ENCODE measurements around the gene DOCK1.
A peak's percentile ranks its signal among the peaks of the same experiment; 100 is the strongest.

DOCK1 gene

DNA sequence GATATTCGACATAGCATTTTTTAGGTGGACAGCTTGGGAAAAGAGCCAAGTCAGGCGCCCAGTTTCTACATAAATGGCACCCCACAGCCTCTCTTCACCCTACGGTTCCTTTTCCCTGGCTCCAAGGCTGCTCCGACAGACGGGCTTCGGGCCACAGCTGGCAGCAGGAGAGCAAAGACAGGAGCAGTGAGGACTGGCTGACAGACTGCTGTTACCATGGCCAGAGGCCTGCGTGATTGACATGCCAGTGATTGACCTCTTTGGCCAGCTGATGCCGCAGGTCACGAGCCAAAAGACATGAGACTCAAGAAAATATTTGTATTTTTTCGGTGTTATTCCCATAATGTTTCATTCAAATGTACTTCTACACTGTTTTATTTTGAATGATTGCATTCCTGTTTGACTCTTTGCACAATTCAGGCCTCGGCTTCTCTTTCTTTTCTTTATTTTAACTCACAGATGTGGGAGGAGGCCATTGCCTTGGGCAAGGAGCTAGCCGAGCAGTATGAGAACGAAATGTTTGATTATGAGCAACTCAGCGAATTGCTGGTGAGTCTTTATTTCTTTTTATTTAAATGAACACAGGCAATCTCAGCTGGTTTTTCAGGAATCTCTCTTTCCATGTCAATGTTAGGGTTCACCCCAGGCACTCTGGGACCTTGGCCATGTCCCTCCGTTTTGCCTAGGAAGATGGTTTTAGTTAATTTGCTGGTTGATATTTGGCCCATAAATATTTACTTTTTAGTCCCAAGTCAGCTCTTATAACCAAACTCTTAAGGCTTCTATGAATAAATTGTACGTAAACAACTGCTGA is 497.6 kb downstream of the DOCK1 start:
- no peak for FAIRE-seq
- no peak for DNase-seq (ENCODE audit: insufficient read length, low spot score)
- no peak for TF ChIP-seq POLR2A (IDR thresholded peaks at IDR 0.05; ENCODE audit: low read depth, low read length)

DNA sequence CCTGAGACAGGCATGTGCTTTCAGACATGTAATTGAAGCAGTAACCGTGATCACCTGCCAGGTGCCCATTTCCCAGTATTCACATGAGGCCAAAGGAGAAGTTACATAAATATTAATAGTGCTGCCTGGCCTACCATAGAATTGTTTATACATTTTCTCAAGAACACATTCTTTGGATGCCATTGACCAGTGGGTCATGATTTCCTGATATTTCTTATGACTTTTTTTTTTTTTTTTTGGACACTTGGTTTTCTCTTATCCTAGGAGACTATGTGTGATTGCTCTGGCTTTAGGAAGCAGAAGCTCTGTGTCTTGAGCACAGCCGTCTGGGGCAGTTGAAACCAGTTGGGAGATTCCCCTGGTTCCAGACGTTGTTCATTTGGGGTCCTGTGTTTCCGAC is 500.0 kb downstream of the DOCK1 start:
- DNase-seq (ENCODE audit: insufficient read length, low spot score) (peak; percentile 6), FAIRE-seq (no peak)
- no peak for TF ChIP-seq POLR2A (IDR thresholded peaks at IDR 0.05; ENCODE audit: low read depth, low read length)

DNA sequence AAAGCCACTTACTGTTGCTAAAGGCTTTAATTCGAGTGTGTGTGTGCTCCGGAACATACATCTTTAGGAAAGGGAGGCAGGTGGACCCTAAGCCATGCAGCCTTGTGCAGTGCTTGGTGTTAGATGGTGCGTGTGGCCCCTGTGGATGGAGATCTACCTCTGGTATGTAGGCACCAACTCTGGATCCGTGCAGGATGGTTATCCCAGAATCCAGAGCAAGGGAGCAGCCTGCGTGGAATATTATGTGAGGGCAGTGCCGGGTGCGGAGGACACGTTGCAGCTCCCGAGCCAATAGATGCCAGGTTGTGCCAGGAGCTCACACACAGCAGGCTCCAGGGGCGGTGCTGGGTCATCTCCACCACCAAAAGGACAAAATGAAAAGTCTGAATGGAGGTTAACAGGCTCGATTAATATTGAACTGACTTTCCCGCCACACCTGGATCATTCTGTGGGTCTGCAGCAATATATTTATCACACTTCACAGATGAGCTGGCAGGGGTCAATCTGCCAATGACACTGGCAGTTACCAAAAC is 500.9 kb downstream of the DOCK1 start:
- no peak for FAIRE-seq
- DNase-seq (ENCODE audit: insufficient read length, low spot score): no peak
- TF ChIP-seq POLR2A (IDR thresholded peaks at IDR 0.05; ENCODE audit: low read depth, low read length): no peak

DNA sequence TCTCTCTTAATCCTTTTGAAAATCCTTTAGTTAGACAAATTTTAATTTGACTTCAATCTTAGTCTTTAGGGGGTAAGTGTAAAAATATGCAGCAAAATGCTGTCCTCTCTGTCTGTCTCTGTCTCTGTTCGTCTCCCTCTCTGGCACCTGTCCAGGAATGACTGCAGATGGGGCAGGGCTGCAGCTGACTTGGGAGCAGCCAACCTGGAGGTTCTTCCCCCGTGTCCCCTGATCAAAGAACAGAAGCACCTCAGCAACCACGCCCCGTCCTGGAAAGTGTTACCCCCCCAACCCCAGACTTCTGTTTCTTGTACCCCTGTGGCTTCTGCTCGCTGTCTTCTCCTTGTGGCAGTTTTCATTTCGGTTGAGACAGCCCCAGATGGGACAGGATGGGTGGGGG is 502.3 kb downstream of the DOCK1 start:
- no peak for TF ChIP-seq POLR2A (IDR thresholded peaks at IDR 0.05; ENCODE audit: low read depth, low read length)
- DNase-seq (ENCODE audit: insufficient read length, low spot score) (no peak), FAIRE-seq (no peak)

DNA sequence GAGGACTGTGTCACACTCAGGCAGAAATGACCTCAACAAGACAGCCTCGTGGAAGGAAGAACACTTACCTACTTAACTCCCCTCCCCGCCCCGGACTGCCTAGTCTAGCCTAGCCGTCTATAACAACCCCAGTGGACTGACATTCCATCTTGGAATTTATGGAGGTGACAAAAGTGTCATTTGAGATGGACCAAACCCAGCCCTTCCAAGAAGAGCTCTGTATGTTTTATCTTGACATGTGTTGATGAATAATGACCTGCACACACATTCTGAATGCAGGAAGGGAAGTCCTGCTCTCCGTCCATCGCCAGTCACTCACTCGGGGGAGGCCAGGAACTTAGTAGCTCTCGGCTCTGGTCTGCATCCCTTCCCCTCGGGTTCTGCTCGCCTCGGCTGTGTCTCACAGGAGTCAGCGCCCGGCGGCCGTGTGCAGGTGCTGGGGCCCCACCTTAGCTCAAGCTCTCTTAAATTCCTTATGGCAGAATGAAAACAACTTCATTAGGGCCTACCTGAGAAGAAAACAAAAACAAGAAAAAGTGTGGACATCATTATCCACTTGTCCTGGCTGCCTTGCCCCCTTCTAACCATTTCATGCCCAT is 503.0 kb downstream of the DOCK1 start:
- DNase-seq (ENCODE audit: insufficient read length, low spot score) (no peak), FAIRE-seq (no peak)
- TF ChIP-seq POLR2A (IDR thresholded peaks at IDR 0.05; ENCODE audit: low read depth, low read length): no peak

DNA sequence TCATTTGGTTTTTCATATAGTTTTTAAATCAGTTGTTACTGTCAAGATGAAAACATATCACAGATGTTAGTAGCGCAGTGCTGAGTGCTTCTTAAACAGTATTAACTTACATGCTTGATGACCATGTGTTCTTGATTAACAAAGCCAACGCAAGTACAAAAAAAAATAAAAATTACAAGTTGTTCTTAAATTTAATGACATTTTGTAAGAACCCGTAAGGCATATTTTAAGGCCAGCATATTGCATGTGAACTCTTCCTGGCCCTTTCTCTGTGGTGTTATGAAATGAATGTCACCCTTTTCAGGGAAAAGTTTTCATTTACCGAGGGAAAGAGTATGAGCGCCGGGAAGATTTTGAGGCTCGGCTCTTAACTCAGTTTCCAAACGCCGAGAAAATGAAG is 503.5 kb downstream of the DOCK1 start:
- DNase-seq (ENCODE audit: insufficient read length, low spot score) (no peak), FAIRE-seq (no peak)
- TF ChIP-seq POLR2A (IDR thresholded peaks at IDR 0.05; ENCODE audit: low read depth, low read length): no peak

DNA sequence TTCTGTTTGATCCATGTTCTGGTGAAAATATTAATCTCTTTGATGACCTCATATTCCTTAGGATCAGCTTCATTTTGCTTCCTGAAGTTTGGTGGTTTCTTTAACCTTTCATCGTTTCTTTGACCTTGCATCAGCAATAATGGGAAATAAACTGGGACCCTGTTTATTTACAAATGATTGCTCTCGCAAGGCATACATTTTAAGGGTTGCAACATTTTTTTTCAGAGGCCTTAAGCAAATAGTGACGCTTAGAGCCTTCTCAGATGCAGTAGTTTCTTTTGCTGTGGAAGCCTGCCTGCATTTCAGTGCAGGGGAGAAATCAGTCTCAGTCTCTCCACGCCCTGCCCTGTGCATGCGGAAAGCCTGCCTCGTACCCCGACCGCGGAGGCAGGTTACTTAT is 504.8 kb downstream of the DOCK1 start:
- DNase-seq (ENCODE audit: insufficient read length, low spot score): no peak
- no peak for TF ChIP-seq POLR2A (IDR thresholded peaks at IDR 0.05; ENCODE audit: low read depth, low read length)
- FAIRE-seq: no peak

DNA sequence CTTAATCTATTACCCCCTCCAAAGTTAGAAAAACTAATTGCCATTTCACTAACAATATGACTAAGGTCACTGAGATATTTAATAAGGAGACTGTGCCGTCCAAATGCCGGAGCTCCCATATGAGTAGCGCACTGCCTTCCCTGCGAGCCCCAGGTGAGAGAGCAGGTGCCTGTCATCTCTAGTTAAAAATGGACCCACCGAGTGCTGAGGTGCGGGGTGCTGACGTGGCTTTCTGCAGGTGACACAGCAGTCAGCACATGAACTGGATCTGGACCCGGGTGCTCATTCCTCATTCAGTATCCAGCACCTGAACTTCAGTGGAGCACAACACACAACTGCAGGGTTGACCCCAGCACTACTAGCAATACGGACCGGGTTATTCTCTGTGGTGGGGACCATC is 505.8 kb downstream of the DOCK1 start:
- TF ChIP-seq POLR2A (IDR thresholded peaks at IDR 0.05; ENCODE audit: low read depth, low read length): no peak
- no peak for DNase-seq (ENCODE audit: insufficient read length, low spot score)
- FAIRE-seq: no peak

DNA sequence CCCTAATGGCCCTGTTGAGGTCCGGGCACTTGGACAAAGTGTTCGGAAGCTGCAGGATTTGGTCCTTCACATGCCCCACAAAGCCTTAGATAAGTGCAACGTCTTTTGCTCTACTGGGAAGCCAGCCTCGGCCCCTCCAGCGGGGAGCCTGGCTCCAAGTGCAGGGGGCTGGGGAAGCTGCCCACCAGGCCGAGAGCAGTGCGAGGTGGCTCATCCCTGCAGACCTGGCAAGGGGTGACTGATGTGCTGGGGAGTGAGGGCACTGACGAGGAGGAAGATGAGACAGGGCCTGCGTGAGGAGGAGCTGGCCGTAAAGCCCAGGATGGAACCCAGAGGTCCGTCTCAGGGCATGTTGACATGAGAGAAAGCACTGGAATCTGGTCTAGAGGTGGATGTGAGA is 508.1 kb downstream of the DOCK1 start:
- FAIRE-seq: no peak
- no peak for DNase-seq (ENCODE audit: insufficient read length, low spot score)
- no peak for TF ChIP-seq POLR2A (IDR thresholded peaks at IDR 0.05; ENCODE audit: low read depth, low read length)

DNA sequence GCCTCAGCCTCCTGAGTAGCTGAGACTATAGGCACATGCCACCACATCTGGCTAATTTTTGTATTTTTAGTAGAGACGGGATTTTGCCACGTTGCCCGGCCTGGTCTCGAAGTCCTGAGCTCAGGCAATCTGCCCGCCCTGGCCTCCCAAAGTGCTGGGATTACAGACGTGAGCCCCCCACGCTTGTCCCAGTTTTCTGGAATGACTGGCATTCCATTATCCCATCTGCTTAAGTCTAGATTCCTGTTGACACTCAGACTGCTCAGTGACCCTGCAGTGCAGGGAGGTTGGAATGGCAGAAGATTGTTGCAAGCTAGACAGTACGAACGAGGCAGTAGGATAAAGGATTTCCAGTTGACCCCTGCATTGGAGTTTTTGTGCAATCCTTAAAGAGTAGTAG is 508.8 kb downstream of the DOCK1 start:
- FAIRE-seq (no peak), DNase-seq (ENCODE audit: insufficient read length, low spot score) (no peak)
- TF ChIP-seq POLR2A (IDR thresholded peaks at IDR 0.05; ENCODE audit: low read depth, low read length): no peak

DNA sequence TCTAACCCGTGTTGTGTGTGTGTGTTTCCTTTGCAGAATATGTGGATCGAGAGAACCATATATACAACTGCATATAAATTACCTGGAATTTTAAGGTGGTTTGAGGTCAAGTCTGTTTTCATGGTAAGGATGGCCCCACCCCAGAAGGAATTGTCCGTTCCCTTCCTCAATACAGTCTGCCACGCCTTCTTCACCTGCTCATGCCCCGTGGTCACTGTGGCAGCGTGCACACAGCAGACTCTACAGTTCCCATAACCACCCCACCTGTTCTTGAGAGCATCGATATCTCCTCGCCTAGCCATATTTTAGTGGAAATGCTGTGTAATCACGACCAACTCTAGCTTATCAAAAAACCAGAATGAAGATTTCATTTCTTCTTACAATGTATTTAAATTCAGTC is 509.9 kb downstream of the DOCK1 start:
- no peak for TF ChIP-seq POLR2A (IDR thresholded peaks at IDR 0.05; ENCODE audit: low read depth, low read length)
- no peak for FAIRE-seq
- no peak for DNase-seq (ENCODE audit: insufficient read length, low spot score)

DNA sequence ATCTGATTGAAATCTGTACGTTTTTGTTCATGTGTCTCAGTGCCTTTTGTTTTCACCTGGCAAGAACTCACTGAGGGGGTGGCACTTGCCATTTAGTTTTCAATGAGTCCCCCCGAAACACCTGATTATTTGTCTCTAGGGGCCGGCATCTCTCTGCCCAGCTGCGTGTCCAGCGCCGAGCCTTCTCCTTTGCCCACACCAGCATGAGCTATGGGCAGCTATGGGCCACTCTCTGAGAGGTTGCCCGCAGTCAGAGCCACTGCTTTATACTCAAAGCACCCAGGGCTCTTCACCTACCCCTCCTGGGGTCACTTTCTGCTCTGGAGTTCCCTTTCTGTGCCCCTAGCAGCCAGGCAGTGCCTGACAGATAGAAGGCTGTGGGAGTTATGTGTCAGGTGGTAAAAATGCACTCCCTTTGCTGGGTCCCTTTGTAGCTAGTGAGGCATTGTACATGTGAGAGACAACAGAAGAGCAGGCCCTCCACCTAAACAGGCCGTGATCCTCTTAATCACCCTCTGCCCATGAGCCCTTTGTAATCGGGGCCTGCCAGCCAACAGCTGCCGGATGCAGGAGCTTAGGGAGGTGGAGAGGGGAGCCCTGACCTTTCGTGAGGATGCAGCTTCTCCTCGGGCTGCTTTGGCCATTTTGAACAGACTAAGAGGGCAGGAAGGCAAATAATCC is 510.8 kb downstream of the DOCK1 start:
- DNase-seq (ENCODE audit: insufficient read length, low spot score) (no peak), FAIRE-seq (no peak)

DNA sequence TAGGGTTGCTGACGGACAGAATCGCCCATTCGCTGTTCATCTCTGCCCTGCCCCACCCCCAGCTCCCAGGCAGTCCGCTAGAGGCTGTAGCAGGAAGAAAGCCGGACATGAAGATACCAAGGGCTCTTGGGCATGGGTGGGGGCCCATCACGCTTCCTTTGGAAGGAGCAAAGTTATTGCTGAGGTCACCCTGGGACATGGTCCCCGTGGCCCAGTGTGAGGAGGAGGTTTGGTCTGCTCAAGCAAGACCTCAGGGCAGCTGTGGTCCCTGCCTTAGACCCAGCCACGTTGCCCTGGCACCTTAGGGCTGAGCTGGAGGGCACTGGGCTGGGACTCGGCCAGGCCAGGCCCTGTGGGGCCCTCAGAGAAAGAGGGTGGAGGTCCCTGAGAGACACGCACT is 511.8 kb downstream of the DOCK1 start:
- no peak for TF ChIP-seq POLR2A (IDR thresholded peaks at IDR 0.05; ENCODE audit: low read depth, low read length)
- DNase-seq (ENCODE audit: insufficient read length, low spot score): no peak
- no peak for FAIRE-seq

More for the DNA sequence above, 510.8 kb downstream of the DOCK1 start:
- TF ChIP-seq POLR2A (IDR thresholded peaks at IDR 0.05; ENCODE audit: low read depth, low read length): no peak

DNA sequence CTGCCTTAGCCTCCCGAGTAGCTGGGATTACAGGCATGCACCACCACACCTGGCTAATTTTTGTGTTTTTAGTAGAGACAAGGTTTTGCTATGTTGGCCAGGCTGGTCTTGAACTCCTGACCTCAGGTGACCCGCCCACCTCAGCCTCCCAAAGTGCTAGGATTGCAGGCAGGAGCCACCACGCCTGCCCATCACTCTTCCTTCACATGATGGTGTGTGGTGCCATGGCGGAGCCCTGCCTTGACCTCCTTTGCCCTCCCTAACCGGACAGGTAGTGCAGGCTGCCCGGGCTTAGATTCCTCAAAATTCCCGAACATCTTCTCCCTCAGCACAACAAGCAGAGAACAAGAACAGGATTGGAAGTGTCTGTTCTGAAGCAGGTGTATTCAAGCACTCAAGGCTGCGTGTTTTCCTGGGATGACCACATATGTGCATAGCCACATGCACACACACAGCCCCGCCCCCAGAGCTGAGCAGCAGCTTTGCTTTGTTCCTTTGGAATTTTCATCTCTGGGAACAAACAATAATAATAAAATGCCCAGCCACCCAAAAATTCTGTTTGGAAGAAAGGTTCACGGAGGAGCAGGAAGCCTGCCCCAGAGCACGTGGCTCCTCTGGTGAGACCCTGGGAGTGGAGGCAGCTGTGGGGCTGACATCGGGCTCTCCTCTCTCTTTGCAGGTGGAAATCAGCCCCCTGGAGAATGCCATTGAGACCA is 512.6 kb downstream of the DOCK1 start:
- TF ChIP-seq POLR2A (IDR thresholded peaks at IDR 0.05; ENCODE audit: low read depth, low read length): no peak
- FAIRE-seq (no peak), DNase-seq (ENCODE audit: insufficient read length, low spot score) (no peak)

Measured in H54 (cell line).